ENCODE measurements around the gene CA6. TPM values are rescaled to one million over a fixed set of nuclear protein-coding genes. Genes with fewer than 3 reads are reported as not detected.
"Not testable (repeated sequence)": the region's sequence is repeated elsewhere in the genome, so short reads cannot be mapped to it uniquely, and the experiment has no call there.

CA6 gene
- total RNA-seq, 1 donor from 2014 or later = not detected

DNA sequence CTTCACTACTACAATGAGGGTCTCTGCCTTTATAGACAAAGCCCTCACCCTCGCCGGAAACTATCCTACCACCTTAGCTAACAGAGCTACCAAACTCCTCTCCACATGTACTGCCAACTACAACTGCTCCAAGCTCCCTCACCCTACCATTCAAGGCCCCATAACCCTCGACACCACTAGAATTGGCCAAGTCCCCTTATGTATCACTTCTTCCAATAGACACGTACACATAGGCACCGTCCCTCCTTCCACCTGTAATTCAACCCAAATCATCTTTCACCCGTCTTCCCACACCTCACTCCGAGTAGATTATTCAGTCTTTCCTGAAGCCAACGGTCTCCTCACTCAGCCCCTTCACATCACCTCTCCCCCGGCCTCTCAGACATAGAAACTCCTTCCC is 19.7 kb upstream of the CA6 start:
- DNase-seq (ENCODE audit: low spot score in 2 of 2) (no peak), FAIRE-seq (no peak)

DNA sequence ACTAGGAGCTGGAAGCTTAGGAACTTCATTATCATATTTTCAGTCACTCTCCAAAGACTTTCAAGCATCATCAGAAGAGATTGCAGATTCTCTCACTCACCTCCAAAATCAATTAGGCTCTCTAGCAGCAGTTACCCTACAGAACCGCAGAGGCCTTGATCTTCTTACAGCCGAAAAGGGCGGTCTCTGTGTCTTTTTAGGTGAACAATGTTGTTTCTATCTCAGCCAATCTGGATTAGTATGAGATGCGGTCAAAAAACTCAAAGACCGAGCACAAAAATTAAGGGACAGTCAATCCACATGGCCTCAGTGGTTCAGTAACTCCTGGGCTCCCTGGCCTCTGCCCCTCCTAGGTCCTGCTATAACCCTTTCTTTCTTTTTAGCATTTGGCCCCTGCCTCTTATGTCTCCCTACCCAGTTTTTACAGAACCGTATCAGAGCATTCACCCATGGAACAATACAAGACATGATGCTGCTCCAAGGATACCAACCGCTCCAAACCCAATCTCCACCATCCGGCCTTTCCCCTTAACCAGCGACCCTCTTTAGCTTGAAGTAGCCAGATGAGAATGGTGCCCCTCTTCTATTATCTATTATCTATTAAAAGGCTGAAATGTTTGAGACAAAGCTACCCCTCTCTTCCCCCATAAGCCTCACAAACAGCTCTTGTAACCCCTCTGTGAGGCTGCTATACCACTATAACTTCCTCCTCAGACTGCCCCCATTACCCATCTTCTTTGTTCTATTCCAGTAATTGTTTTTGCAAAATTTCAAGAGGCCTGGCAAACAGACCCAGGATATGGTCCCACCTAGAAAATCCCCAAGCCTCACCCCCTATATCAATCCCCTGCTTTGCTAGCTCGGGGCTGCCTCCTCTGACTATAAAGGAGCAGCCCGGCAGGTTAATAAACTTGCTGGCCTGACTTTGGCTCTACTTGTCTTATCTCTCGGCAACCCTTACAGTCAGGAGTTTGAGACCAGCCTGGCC is 18.7 kb upstream of the CA6 start:
- FAIRE-seq = no peak
- no peak for DNase-seq (ENCODE audit: low spot score in 2 of 2)

DNA sequence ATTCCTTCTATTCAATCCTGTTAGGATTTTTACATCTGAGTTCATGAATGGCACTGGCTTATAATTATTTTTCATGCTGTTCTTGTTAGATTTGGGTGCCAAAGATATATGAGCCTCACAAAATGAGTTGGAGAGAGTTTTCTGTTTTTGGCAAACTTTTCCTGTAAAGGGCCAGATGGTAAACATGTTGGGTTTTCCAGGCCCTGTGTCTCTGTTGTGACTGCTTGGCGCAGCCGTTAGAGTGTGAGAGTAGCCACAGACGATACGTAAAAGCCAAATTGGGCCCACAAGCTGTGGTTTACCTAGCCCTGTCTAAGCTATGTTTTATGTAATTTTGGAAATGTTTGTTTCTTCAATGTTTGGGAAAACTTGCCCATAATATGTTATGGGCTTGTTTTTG is 15.6 kb upstream of the CA6 start:
- DNase-seq (ENCODE audit: low spot score in 2 of 2) (no peak), FAIRE-seq (no peak)

DNA sequence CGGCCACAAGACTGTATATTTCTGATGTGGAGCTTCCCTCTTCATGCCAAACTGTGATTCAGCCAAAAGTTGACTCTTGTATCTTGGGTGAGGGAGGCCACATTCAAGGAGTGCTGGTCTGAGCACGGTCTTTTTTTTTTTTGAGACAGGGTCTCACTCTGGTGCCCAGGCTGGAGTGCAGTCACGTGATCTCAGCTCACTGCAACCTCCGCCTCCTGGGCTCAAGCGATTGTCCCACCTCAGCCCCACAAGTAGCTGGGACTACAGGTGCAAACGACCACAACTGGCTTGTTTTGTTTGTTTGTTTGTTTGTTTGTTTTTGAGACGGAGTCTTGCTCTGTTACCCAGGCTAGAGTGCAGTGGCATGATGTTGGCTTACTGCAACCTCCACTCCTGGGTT is 8.6 kb upstream of the CA6 start:
- not testable (repeated sequence) for DNase-seq (ENCODE audit: low spot score in 2 of 2); FAIRE-seq

DNA sequence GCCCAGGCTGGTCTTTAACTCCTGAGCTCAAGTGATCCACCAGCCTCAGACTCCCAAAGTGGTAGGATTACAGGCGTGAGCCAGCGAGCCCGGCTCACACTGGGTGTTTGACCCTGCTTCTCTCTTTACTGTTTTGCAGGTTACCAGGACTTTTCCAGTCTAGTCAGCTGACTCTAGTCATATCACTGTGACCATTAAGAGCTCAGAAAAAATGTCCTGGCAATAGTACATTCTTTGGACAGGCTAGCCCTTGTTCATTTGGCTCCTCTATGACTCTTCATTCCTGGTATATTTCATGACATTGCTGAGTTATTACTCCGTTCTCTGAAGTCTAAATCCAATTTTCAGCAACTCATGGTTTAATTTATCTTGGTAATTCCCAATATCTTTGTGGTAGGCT is 8.0 kb upstream of the CA6 start:
- FAIRE-seq (no peak), DNase-seq (ENCODE audit: low spot score in 2 of 2) (no peak)

DNA sequence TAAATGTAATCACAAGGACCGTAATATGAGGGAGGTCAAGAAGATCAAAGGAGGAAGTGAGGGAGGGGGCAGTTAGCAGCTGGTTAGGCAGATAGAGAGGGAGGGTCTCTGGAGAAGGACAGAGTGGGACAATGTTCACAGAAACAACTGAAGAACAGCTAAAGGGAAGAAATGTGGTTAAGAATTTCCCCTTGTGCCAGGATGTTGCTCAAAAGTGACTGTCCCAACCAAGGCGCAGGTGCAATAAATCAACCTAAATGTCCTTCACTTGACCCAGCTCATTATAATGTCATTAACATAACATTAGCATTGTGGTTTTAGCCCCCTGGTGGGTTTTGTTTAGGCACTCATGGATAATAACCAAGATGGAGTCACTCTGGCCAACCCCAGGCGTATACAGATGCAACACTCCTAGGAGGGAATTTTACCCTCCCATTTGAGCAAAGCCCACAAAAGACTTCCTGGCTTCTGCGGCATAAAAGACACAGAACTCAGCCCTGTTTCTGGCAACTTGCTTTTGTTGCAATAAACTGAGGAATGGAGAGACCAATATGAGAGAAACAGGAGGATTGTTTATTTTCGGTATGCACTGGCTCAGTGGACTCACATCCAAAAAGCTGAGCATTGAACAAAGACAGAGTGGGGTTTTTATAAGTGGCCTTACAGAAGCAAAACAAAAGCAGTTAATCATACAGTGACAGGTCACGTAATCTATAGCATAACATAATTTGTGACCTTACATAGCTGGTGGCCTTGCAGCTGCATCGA is 7.3 kb upstream of the CA6 start:
- DNase-seq (ENCODE audit: low spot score in 2 of 2) (no peak), FAIRE-seq (no peak)

DNA sequence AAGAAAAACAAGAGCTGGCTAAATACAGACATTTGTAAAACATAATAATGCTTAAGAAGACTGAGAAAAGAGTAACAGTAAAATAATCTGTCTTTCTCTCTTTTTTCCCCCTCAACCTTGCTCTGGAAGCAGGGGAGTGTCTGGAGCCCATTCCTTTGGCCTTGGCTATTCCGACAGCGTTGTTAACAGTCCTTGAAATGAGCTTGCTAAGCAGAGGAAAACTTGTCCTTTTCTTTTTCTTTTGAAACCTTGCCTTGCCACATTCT is 6.7 kb upstream of the CA6 start:
- FAIRE-seq (no peak), DNase-seq (ENCODE audit: low spot score in 2 of 2) (no peak)

DNA sequence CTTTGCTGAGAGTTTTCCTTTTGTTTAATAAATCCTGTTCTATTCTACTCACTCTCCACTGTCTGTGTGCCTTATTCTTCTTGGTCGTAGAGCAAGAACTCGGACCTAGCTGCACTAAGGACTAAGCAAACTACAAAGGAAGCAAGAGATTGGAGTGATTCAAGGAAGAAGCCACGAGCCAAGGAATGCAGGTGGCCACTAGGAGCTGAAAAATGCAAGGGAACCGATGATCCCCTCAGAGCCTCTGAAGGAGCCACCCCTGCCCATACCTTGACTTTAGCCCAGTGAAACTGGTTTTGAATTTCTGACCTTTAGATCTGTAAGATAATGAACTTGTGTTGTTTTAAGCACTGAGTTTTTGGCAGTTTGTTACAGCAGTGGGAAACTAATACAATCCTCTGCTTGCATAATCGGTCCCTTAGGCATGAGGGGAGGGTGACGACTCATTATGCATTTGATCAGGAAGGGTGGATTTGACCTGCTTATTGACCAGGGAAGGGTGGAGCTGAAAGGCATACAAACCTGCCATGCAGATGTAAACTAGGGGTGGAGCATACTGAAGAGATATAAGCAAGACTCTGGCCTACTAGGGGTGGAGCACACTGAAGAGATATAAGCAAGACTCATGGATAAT is 6.2 kb upstream of the CA6 start:
- DNase-seq (ENCODE audit: low spot score in 2 of 2) (no peak), FAIRE-seq (no peak)

DNA sequence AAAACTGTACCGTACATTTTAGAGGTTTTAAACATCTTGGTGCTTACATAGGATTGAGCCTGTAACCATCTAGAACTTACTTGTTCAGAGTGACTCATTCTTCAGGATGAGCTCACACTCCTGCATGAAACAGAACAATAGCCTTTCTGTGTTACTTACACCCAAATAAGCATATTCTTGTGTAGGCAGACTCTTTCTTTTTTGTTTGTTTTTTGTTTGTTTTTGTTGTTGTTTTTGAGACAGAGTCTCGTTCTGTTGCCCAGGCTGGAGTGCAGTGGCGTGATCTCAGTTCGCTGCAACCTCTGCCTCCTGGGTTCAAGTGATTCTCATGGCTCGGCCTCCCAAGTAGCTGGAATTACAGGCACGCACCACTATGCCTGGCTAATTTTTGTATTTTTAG is 3.8 kb upstream of the CA6 start:
- DNase-seq (ENCODE audit: low spot score in 2 of 2) (peak; percentile 47 to 54), FAIRE-seq (peak; percentile 97)

DNA sequence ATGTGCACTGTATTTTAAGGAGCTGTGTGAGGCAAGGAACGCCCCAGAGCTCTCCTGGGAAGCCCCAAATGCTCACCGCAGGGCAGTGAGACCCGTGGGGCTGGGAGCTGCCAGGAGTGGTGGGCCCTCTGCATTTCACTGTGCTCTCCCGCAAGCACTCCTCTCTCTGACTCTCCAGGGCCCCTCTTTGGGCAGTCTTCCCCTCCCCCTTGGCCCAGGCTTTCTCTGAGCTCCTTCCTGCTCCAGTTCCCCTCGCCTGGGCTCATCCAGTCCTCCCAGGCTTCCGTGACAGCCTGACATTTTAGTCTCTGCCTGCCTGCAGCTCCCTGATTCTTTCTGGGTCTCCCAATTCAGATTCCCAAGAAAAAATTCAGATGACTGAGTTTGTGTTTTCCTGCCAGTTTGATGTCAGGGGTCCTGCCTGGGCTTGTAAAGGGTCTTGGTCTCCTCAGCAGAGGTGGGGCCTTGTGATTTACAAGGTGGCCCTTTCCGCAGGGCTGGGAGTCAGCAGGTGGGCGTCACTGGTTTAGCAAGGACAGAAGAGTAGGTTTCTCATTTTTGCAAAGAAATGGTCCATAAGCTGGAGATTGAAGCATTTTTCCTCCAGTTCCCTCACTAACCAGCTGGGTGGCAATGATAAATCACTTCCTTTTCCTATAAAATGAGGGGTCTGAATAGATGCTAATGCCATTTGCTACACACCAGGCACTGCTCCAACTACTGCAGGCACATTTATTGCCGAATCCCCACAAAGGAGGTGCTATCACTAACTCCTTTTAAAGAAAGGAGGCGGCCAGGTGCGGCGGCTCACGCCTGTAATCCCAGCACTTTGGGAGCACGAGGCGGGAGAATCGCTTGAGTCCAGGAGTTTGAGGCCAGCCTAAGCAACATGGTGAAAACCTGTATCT is 1.9 kb upstream of the CA6 start:
- DNase-seq (ENCODE audit: low spot score in 2 of 2) (no peak), FAIRE-seq (no peak)

DNA sequence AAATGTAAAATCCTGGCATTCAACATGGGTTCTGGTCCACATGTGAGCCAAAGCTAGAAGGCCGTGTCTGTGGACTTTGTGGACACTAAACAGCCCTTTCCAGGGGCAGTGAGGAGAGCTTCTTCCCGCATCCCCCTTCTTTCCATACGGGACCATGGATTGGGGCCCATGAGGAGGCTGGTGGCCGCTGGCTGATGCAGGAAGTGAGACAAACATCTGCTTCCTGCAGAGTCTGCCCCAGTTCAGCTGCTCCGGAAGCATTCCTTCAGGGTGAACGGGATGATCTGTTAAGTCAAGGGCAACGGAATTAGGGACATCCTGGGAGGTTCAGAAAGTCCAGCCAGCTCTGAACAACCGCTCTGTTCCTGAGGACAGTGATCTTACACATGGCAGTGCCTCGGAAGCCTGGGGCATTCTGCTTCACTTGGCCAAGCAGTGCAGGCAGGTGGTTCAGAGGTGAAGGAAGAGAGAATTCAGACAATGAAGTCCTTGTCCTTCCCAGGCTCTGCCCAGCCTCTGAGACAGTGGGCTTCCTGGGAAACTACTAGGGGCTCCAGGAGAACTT is 1.5 kb downstream of the CA6 start:
- FAIRE-seq (no peak), DNase-seq (ENCODE audit: low spot score in 2 of 2) (no peak)

DNA sequence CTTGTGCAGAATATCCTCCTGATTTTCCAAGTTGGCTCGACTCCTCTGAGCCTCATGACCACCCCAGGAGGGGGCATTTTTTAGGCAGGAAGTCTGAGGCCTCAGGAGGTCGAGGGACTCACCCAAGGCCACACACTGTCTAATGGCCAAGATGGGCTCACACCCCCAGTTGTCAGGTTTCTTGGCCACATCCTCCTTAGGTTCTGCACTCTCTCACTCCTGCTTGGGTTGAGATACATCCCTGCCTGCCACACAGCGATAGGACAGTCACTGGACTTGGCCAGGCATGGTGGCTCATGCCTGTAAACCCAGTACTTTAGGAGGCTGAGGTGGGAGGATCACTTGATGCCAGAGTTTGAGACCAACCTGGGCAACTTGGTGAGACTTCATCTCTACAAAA is 4.6 kb downstream of the CA6 start:
- DNase-seq (ENCODE audit: low spot score in 2 of 2) = no peak
- no peak for FAIRE-seq

DNA sequence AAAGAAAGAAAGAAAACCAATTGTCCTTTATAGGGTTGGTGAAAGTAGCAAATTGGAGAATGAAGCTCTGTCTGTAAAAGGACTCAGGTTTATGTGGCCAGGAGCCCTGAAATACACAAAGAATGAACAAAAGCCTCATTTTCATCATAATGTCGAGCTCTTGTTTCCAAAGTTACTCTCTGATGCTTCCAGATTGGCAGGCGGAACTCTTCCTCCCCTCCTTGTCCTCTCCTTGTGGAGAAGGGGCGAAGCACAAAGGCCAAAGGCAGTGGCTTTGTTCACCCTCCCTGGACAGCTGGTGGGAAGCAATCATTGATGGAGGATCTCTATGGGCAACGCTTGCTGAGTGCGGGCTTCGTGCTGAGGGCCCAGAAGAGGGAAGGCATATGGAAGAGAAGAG is 5.6 kb downstream of the CA6 start:
- DNase-seq (ENCODE audit: low spot score in 2 of 2) (no peak), FAIRE-seq (no peak)

DNA sequence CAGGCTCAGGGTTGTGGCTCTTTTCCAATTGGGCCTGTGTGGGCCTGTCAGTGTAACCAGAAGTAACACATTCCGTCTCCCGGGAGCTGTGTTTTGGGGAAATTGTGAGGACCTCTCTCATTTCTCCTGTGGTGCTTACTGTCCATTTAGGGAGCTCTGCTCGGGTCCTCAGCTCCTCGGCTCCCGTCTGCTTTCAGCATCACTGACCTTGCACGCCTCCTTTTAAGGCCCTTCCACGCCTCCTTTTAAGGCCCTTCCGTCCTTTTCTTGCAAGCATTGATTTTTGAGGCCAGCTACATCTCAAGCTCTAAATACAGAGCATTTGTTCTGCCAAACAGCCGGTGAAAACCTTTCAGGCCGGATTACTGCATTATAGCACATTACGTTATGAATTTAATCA is 9.7 kb downstream of the CA6 start:
- no peak for FAIRE-seq
- no peak for DNase-seq (ENCODE audit: low spot score in 2 of 2)

DNA sequence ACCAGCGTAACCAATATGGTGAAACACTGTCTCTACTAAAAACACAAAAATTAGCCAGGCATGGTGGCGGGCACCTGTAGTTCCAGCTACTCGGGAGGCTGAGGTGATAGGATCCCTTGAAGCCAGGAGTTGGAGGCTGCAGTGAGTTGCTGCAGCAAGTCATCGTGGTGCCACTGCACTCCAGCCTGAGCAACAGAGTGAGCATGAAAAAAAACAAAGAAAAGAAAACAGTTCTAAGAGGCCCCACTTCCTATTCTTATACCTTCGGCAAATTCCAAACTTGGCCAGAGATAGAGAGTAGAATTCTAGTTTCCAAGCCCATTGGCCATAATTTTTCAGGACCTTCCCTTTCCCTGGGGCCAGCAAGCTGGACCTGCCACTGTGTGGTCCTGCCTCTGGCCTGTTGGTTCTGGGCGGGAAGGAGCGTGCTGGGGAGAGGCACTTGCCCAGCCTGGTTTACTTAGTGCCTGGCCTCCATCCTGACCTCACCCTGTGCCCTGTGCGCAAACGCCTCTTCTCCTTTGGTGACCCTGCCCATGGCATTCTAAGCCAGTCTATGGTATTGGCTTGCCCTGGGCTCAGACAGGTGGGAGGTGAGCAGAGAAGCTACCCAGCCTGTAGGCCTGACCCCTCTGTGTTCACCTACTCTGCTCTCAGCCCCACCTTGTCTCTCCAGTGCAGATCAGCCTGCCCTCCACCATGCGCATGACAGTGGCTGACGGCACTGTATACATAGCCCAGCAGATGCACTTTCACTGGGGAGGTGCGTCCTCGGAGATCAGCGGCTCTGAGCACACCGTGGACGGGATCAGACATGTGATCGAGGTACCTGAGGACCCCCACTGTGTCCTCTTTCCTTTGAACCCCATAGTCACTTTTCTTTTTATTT is 11.0 kb downstream of the CA6 start:
- no peak for FAIRE-seq
- no peak for DNase-seq (ENCODE audit: low spot score in 2 of 2)

DNA sequence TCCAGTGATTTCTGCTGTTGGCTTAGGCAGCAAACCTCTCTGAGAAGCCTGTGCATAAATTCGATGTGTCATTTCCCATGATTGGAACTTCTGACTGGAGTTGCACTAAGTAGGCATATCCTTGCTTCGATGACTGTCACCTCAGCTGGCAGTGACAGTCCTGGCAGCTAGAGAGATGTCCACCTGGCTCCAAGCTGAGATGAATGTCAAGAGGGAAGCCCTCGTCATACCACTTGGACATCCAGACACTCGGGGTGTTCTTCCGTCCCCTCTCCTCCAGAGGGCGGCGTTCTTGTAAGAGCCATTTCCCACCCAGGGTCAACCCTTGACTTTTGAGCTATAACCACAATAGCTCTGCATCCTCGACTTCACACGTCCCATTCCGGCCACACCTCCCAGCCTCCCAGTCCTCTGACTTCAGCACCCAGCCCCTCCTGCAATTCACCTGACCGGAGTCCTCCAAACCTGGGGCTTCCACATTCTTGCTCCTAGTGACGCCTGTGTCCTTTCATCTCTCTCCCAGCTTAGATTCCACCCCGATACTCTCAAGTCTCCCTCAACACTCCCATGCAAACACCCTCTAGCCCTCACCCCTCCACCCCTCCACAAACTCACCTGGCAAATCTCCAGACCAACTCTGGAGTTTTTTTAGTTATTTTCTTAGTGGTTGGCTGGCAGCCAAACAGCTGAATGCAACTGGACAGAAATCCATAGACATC is 17.3 kb downstream of the CA6 start:
- no peak for FAIRE-seq

DNA sequence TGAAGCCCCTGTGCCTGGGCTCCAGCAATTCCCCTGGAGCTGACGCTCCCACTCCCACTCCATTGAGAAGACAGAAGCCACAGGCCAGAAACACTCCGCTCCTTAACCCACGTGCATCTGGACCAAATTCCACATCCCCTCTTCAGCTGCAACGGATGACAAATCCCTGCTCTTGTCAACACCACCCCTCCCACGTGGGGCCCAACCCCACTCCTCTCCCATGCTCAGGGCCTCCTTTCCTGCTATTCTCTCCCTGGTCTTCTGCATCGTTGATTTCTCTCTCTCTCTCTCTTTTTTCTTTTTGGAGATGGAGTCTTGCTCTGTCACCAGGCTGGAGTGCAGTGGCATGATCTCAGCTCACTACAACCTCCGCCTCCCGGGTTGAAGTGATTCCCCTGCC is 18.3 kb downstream of the CA6 start:
- DNase-seq (ENCODE audit: low spot score in 2 of 2) (no peak), FAIRE-seq (no peak)

More for the DNA sequence above, 17.3 kb downstream of the CA6 start:
- DNase-seq (ENCODE audit: low spot score in 2 of 2) = no peak

DNA sequence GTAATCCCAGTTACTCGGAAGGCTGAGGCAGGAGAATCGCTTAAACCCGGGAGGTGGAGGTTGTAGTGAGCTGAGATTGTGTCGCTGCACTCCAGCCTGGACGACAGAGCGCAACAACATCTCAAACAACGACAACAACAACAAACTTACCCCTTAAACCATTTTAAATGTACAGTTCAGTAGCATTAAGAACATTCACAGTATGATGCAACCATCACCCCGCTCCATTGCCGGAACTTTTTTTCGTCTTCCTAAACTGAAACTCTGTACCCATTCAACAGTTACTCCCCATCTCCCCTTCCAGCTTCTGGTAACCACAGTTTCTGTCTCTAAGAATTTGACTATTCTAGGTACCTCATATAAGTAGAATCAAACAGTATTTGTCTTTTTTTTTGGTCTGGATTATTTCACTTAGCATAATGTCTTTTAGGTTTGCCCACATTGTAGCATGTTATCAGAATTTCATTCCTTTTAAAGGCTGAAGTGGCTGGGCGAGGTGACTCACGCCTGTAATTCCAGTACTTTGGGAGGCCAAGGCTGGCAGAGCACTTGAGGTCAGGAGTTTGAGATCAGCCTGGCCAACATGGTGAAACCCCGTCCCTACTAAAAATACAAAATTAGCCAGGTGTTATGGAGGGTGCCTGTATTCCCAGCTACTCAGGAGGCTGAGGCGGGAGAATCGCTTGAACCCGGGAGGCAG is 19.6 kb downstream of the CA6 start:
- no peak for DNase-seq (ENCODE audit: low spot score in 2 of 2)
- FAIRE-seq = no peak
